ENCODE results near the gene SMYD2.

DNA sequence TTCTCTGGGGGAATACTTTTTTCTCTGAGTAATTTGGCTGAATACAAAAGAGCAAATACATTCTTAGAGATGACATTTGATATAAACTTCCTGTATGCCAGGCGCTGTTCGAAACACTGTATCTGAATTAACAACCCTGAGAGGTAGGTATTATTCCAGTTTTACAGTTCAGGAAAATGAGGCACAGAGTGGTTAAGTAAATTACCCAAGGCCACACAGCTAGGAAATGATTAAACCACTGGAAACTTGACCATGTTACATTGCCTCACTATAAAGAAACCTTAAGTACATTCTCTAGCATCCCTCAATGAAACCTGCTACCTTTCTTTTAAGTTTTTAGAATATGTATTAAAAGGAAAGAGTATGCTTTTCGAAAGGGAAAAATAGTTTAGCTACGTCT, 54.6 kb downstream of the SMYD2 start:
- TF ChIP-seq, protein P1, sequence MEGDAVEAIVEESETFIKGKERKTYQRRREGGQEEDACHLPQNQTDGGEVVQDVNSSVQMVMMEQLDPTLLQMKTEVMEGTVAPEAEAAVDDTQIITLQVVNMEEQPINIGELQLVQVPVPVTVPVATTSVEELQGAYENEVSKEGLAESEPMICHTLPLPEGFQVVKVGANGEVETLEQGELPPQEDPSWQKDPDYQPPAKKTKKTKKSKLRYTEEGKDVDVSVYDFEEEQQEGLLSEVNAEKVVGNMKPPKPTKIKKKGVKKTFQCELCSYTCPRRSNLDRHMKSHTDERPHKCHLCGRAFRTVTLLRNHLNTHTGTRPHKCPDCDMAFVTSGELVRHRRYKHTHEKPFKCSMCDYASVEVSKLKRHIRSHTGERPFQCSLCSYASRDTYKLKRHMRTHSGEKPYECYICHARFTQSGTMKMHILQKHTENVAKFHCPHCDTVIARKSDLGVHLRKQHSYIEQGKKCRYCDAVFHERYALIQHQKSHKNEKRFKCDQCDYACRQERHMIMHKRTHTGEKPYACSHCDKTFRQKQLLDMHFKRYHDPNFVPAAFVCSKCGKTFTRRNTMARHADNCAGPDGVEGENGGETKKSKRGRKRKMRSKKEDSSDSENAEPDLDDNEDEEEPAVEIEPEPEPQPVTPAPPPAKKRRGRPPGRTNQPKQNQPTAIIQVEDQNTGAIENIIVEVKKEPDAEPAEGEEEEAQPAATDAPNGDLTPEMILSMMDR (IDR thresholded peaks at IDR 0.05): no peak
- TF ChIP-seq POLR2A (IDR thresholded peaks at IDR 0.05): no peak

Data from body of pancreas (tissue), 4 donors.